GM18508 (cell line): ENCODE measurements around the gene PLEKHM1.
"Not testable (repeated sequence)": the region's sequence is repeated elsewhere in the genome, so short reads cannot be mapped to it uniquely, and the experiment has no call there.

ENCODE experiments used
- ATAC-seq: cut with Tn5 transposase; IDR thresholded peaks from one replicate; pipeline ENCODE4 v1.9.1; 2021; ENCODE audit warnings: moderate number of reproducible peaks; ENCODE audit not compliant: insufficient read depth, unreplicated experiment

Gene PLEKHM1

GRCh38 chr17:45444301-45444700 lies 46.2 kb downstream of the PLEKHM1 start:
- ATAC-seq: not testable (repeated sequence)

GRCh38 chr17:45443371-45444260 lies 46.9 kb downstream of the PLEKHM1 start:
- ATAC-seq: not testable (repeated sequence)

- no peak for ATAC-seq
Measured at GRCh38 chr17:45441526-45442310, 48.8 kb downstream of the PLEKHM1 start.

GRCh38 chr17:45440839-45441515 lies 49.5 kb downstream of the PLEKHM1 start:
- not testable (repeated sequence) for ATAC-seq

GRCh38 chr17:45440161-45440778 lies 50.3 kb downstream of the PLEKHM1 start:
- no peak for ATAC-seq

GRCh38 chr17:45438931-45439610 lies 51.5 kb downstream of the PLEKHM1 start:
- ATAC-seq: no peak

- no peak for ATAC-seq
Measured at GRCh38 chr17:45437465-45438283, 52.8 kb downstream of the PLEKHM1 start.

GRCh38 chr17:45436625-45437464 lies 53.7 kb downstream of the PLEKHM1 start:
- no peak for ATAC-seq

GRCh38 chr17:45436161-45436560 lies 54.4 kb downstream of the PLEKHM1 start:
- no peak for ATAC-seq

GRCh38 chr17:45435481-45435880 lies 55.0 kb downstream of the PLEKHM1 start:
- ATAC-seq: no peak

- no peak for ATAC-seq
Measured at GRCh38 chr17:45433159-45433535, 57.4 kb downstream of the PLEKHM1 start.

- ATAC-seq: no peak
Measured at GRCh38 chr17:45432405-45433158, 57.9 kb downstream of the PLEKHM1 start, which contains the start of gene ARHGAP27. TSS of gene ARHGAP27 (minus strand) at chr17:45432870. CDS start at chr17:45430279, 2,591 bp downstream.

- no peak for ATAC-seq
Measured at GRCh38 chr17:45431531-45432404, 58.8 kb downstream of the PLEKHM1 start.

- no peak for ATAC-seq
Measured at GRCh38 chr17:45430738-45431530, 59.6 kb downstream of the PLEKHM1 start.

GRCh38 chr17:45430006-45430737 lies 60.3 kb downstream of the PLEKHM1 start:
- ATAC-seq: no peak
